GF-D8 (cell line): ENCODE results near the gene SLC26A1.

Experiments
- DNase-seq: peaks from one replicate; lab custom pipeline; 2025; lab: John Stamatoyannopoulos, UW

The SLC26A1 gene

DNA sequence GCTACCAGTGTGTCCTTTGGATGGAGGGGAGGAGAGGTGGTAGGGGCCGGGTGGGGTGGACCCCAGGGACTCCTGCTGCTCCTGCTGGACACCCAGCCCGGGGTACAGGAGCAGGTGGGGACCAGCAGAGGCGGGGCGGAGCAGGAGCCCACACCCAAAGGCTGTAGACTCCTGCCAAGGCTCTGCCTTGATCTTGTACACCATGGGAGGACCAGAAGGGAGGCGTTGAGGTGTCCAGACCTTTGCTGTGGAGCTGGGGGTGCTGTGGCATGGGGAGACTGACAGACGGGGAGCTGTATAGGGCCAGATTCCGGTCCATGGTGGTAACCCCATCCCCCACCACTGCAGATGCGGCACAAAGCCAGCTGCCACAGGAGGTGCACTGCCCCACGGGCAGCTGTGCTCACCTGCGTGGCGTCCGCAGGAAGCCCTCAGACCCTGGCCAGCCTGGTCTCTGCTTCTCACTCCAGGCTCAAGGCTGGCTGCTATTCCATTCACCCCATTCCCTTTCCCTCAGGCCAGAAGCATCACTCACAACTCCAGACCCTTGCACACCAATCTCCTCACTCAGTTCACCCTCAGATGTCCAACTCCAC, 5.0 kb upstream of the SLC26A1 start:
- DNase-seq = no peak

DNA sequence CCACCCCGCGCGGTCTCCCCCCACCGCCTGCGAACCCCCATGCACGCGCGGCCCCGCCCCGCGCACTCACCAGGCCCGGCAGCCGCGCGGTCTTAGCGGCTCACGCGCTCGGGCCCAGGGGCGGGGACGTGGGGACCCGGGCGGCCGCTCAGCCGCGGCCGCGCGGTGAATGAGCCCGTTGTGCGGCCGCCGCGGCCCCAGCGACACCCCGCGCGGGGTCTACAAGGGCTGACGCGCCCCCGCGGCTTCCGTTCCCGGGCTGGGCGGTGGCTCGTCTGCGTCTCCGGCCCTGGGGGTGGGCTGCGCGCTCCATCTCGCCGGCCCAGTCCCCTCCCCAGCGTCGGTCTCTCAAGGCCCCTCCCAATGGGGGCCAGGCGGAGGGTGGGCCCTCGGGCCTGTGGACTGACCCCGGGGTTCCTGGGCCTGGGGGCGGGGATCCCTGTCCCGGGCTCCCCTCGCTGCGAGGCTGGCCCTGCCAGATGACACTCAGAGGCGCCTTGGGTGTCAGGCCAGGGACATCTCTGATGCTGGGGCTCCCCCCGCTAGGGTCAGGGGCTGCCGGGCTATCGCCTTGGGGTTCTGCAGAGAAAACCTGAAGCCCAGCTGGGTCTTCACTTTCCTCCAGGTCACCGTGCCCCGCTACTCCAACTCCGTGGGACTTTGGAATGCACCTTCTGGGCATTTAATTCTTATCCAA, 4.3 kb upstream of the SLC26A1 start:
- DNase-seq = no peak

DNA sequence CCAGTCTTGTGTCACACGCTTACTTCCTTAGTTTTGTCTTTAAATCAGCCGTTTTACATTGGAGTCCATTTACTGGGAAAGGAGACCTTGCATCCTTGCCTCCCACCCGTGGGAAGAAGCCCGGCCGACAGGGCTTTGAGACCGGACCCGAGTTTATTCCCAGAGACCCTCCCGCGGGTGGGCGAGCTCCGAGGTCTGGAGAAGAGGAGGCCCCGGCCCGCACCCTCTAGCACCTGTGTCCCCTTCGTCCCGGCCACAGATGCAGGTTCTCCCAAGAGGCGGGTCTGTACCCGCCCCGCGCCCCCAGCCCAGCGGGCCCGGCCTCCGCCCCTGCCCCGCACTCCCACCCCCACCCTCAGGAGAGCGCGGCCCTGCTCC, 3.8 kb upstream of the SLC26A1 start:
- no peak for DNase-seq

DNA sequence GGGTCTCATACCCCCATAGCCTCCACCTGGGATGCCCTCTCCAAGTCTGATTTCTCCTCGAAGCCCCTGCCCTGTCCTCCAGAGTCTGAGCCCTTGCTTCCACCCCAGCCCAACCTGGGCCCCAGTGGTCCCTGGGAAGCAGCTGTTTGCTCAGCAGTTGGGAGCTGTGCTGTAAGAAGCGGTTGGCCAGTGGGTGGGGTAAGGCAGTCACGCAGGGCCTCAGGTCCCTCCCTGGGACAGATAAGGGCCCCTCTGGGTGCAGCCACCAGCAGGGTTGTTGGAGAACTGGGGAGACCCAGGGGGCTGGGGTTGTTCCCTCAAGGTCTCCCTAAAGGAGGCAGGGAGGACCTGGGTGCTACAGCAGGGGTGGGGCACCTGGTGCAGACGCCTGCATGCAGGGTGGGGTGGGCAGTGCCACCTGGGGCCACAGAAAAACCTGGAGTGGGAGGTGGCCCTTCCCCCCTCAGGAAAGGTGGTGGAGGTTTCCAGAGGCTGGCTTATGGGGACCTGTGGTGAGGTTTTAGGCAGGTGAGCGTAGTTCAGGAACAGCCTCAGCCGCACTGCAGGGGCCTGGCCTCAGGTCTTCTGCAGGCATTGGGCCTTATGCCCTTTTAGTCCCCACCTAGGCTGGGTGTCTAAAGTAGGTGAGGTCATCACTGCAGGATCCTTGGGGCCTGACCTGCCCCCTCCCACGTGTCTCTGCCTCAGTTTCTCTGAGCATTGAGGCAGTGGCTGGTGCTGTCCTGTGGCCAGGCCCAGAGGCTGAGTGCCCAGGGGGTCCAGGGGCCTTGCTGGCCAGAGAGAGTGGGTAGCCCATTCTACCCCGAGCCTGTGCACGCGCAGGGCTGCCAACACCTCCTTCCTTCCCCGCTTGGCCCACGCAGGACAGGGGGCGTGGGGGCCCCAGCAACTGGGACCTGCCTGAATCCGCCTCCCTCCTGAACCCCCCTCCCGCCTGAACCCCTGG, 3.1 kb upstream of the SLC26A1 start:
- no peak for DNase-seq

DNA sequence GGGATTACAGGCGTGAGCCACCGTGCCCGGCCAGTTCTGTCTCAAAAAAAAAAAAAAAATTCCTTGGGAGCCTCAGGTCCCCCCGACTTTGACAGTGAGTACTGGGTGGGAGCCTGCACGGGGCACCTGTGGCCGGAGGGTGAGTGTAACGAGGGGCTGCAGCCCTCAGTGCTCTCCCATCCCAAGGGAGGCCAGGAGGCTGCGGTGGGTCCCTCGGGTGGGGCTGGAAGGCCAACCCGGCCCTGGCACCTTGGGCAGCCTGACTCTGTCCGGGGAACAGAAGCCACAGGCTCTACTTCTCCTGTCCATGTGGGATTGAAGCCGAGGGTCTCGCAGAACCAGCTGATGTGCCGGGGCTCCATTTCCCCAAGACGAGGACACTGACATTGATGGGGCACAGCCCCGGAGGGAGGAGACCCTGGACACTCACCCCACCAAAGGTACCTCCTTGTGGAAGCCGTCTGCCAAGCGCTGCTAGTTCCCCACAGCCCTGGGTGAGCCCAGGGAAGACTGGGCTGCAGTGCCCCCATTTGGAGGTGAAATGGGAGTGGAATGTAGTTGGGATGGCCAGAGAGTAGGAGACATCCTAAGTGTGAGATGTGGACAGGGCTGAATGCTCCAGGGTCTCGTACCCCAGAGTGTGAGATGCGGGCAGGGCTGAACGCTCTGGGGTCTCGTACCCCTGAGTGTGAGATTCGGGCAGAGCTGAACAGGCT, 2.3 kb upstream of the SLC26A1 start:
- no peak for DNase-seq

DNA sequence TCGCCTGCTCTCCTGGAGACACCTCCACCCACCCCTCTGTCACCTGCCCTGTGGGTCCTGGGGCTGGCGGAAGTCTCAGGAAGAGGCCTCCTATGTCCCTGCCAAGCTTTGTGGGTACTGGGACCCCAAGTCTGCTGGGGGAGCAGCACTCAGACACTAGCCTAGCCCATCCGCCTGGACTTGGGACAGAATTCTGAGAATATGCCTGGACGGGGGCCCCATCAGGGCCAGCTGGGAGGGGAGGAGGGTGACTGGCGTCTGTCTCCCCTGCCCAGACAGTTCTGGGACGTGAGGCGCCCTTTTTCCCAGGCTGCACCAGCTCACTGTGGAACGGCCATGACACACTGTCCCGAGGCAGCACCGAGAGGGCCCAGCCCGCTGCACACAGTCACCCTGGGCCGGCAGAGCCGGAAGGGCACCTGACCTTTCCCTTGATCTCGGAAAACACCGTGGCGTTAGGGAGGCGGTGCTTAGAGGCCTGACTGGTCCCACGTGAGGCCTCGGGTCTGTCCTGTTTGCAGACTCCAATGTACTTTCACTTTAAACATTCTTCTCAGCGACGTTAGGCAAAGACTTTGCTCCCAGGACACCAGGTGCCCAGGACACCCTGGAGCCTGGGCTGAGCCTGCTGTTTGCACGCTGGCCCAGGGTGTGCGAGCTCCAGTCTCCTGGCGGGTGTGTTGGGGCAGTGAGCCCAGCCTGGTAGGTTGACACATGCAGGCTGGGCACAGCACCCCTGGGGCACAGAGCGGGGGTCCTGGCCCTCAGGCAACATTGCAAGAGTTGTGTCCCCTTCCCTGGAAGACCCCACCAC, 700 bp downstream of the SLC26A1 start:
- no peak for DNase-seq

DNA sequence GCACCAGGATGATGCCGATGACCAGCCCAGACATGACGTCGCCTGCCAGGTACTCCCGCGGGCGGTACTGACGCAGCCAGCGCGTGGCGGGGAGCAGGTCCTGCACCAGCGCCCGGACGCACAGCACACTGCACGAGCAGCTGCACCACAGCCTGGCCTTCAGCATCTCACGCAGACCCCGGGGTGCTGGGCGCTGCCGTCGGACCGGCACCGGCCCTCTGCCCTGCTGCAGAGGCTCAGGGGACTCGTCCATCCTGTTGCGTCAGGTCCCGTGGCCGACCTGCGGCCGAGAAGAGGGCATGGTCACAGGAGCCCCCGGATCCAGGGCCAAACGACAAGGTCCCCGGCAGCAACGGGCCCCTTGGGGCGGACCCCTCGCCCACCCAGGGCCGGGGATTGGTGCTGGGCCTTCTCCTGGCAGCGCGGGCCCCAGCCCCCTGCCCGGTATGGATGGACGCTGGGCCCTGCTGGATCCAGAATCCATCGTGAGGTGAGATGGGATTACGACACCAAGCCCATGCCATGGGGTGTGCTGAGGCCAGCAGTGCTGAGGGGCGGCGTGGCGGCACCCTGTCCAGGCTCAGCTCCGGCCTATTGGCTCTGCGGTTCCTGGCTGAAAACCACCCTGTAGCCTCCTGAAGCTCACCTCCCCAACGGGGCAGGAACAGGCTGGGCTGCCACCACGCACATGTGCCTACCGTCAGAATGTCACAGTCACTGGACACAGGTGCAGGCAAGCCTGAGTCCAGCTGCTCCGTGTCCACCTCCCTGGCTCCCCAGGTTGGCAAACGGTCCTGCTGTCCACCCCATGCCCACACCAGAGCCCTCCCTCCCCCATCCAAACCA, 1.5 kb downstream of the SLC26A1 start:
- DNase-seq = no peak

DNA sequence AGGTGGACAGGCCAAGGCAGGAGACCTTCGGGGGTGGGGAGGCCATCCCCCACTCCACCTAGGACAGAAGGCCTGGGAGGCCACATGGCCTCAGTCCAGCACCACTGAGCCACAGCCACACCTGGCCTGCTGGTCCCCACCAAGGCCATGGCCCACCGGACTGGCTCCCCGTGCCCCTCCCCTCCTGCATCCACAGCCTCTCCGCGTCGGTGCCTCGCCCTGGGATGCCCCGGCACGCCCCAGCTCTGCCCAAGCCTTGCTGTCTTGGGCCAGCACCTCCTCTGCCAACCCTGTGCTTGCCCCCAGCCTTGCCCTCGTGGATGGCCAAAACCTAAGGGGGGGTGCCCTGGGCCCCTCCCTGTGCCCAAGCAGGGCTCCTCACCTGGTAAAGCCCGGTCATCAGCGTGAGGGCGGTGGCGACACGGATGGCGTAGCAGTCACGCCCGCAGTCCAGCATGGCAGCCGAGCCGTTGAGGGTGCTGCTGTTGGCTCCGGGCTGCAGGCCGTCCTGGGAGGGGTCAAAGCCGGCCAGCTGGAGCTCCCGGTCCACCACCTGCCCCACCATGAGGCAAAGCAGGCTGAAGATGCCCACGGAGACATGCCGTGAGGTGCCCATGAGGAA, 2.3 kb downstream of the SLC26A1 start:
- DNase-seq = no peak

DNA sequence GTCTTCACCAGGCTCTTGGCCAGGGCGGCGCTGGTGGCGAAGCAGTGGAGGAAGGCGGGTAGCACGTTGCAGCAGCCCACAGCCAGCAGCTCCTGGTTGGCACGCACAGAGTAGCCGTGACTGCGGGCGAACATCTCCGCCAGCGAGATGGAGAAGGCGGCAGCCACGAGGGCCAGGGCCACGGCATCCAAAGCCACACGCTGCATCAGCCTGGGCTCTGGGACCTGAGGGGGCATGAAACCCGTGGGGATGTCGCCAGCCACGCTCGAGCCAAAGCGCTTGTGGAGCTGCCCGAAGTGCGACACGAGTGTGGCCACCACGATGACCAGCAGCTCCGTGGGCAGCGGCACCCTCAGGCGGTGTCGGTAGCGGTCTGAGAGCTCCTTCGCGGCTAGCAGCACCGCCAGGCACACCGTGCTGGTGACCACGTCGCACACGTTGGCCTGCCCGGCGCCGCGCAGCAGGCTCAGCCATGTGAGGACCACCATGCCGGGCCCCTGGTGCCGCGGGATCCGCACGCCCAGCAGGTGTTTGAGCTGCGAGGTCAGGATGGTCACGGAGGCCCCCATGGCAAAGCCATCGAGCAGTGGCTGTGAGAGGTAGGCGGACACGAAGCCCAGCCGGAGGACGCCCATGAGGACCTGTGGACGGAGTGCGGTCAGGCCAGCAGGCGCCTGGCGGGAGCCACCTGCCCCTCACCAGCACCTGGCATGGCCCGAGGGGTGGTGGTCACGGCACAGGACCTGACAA, 3.3 kb downstream of the SLC26A1 start:
- DNase-seq = no peak

DNA sequence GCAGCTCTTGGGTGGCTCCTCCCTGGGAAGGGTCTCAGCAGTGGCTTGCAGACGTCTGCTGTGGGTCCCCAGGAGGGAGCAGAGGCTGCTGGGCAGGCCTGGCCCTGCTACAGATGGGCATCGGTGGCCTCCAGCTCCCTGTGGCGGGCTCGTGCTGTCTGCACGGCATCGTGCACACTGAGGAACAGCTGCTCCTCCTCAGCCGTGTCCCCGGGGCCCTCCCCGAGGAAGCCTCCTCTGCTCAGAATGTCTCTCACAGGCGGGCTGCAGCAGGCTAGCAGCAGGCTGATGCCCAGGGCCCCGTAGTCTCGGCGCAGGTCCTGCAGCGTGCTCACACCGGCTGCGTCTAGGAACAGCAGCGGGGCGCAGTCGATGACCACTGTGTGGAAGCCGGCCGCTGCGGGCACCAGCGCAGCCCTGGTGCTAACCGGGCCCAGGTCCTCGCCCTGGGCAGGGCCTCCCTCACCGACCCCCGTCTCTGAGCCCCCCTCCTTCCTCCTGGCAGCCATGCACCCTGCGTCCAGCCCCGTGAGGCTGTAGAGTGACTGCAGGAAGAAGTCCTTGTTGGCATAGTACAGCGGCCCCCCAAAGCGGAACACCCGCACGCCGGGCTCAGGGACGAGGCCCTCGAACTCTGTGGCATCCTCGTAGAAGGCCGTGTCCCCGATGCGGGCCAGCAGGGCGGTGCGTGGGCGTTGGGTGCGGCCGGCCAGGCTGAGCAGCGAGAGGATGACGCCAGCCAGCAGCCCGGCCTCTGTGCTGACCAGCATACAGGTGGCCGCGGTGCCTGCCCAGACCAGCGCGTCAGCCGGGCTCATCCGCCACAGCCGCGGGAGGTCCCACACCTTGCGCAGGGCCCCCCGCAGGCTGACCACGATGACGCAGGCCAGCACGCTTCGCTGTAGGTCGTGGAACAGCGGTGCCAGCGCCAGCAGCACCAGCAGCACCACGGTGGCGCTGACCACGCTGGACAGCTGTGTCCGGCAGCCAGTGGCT, 4.2 kb downstream of the SLC26A1 start:
- DNase-seq = no peak

DNA sequence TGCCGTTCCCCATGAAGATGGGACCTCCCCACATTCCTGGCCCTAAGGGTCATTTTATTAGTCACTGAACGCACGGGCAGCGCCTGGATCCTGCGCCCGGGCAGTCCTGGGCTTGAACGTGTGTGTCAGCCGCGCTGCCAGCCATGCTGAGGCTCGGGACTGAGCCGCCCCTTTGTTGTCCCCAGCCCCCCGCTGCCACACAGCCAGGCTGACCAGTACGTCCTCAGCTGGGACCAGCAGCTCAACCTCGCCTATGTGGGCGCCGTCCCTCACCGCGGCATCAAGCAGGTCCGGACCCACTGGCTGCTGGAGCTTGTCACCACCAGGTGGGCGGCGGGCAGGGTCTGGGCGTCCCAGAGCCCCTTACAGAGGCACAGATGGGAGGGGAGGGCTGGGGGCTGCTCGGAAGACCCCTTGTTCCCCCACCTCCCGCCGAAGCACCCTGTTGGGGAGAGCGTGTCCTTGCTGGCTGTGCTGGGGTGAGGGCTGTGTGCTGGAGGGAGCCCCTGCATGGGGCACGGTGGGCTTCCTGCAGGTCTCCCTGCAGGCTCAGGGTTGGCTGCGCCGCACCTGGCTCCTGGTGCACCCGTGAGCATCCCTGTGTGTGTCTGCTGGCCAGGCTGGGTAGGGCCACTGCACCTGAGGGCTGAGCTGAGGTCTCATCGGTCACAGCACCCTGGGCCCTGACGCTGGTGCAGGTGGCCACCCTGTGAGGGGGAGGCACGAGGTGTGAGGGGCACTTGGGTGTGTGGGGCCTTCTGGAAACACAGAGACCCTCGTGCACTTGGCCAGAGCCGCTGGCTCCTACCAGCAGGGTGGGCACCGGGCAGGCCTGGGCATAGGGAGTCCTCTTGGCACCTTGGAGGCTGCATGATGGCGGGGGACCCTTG, 5.3 kb downstream of the SLC26A1 start:
- DNase-seq = no peak

DNA sequence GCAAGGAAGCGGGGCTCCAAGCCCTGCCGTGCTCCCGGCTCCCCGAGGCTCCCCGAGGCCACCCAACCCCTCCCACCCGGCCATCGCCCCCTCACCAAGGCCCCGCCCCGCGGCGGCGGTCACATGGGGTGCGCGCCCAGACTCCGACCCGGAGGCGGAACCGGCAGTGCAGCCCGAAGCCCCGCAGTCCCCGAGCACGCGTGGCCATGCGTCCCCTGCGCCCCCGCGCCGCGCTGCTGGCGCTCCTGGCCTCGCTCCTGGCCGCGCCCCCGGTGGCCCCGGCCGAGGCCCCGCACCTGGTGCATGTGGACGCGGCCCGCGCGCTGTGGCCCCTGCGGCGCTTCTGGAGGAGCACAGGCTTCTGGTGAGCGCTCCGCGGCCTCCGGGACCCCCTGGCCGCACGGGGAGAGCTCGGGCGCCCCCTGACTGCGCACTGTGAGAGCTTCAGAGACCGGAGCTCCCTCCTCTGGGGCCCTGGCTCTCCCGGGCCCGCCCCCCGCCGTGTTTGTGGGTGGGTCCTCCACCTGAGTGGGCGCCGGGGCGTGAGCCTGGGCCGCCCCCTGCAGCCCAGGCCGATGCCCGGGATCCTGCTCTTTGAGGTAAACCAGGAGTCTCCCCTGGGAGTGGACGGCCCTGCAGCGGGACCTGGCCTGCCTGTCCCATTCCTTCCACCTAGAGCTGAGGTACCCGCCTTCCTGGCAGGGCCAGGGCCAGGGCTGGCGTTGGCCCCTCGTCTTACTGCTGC, 6.2 kb downstream of the SLC26A1 start, which contains the start of gene IDUA:
TSS of gene IDUA (plus strand) at position 166 of the 745 bp plus-strand sequence. CDS start at position 207, 41 bp downstream.
- peak; percentile 41 for DNase-seq

DNA sequence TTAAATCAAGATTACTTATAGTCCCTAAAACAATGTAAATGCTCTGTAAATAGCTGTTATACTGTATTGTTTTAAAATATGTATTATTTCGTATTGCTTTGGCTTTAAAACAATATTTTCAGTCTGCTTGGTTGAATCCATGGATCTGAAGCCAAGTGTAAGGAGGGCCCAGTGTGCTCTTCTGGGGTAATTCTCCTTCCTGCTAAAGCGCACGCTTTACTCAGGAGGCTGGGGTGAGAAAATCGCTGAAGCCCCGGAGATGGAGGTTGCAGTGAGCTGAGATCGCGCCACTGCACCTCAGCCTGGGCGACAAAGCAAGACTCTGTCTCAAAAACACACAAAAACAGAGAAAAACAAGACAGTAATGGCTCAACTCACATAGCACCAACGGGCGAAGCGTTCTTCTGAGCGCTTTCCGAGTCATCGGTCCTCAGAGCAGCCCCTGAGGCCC, 6.8 kb downstream of the SLC26A1 start:
- peak; percentile 32 for DNase-seq

DNA sequence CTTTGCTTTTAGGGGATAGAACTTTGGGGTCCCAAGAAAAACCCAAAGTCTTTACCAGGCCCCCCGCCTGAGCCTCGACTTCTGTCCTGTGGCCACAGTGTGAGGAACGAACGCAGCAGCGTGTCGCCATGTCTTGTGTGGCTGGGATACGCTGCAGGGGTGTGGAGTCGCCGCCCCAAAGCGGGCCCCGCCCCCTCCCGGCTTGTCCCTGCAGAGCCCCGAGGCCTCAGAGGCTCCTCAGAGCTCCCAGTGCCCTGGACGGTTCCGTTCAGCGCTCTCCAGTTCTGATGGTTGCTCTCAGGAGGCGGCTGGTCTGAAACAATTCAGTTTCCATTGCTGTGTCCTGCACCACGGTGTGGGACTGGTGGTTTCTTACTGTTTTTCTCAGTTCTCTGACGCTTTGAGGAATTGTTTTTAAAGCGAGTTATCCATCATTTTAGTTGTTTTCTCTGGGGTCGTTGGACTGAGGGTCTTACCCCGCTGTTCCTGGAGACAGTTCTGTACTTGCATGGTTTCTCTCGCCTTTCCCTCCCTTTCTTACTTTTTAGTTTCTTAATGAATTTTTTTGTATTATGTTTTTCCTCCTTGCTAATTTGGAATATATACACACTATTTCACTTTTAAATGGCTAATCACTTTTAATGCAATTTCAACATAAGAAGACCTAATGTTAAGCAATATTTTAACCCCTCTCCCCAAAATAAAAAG, 7.9 kb downstream of the SLC26A1 start:
- DNase-seq = no peak

DNA sequence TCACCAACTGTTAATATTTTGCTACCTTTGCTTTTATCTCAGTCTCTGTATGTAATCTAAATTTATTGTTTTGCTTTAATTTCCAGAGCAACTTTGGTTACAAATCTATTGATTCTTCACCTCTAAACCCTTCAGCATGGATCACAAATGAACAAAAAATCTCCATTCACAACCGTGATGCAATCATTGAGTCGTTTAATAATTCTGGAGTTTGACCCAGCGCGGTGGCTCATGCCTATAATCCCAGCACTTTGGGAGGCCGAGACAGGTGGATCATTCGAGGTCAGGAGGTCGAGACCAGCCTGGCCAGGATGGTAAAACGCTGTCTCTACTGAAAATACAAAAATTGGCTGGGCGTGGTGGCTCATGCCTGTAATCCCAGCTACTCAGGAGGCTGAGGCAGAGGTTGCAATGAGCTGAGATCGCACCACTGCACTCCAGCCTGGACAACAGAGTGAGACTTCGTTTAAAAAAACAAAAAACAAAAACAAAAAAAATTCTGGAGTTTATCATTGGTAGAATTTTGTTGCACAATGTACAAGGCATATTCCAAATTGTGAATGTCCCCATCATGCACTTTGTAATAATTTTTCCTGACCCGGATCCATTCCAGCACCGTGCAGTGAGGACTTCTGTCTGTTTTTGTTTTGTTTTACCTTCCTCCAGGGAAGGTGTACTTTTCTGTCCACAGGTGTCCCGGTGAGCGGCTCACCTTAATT, 8.7 kb downstream of the SLC26A1 start:
- no peak for DNase-seq
